ENCODE data around the gene RRP1.
A peak's percentile ranks its signal among the peaks of the same experiment; 100 is the strongest.

Gene RRP1

GRCh38 chr21:43846430-43846829, 57.1 kb downstream of the RRP1 start:
- DNase-seq = no peak

GRCh38 chr21:43847301-43847700, 57.9 kb downstream of the RRP1 start:
- DNase-seq = no peak

DNA sequence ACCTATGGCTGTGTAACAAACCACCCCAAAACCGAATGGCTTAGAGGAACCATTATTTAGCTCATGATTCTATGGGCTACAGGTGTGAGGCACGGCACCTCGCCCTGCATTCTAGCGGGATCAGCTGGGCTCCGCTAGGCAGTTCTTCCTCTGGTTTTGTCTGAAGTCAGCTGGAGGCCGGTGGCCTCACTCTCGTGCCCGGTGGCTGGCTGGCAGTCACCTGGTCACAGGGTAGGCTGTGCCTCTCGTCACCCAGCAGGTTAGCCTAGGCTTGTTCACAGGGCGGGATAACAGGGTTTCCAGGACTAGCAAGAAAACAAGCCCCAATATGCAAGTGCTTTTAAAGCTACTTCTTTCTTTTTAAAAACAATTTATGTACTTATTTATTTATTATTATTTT, 59.4 kb downstream of the RRP1 start:
- no peak for DNase-seq

GRCh38 chr21:43849532-43850299, 60.3 kb downstream of the RRP1 start:
- no peak for DNase-seq

DNA sequence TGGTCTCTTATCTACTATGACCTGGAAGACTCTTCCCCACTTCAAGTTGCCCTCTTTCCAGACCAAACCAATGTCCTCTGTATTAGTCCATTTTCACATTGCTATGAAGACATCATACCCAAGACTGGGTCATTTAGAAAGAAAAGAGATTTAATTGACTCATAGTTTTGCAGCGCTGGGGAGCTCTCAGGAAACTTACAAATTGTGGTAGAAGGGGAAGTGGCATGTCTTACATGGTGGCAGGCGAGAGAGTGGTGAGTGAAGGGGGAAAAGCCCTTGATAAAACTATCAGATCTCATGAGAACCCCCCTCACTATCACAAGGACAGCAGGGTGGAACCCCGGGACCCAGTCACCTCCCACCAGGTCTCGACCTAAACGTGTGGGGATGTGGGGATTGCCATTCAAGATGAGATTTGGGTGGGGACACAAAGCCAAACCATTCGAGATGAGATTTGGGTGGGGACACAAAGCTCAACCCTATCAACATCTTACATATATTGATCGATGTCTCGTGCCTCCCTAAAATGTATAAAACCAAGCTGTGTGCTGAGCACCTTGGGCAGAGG, 61.4 kb downstream of the RRP1 start:
- DNase-seq = no peak

GRCh38 chr21:43851593-43851992, 62.2 kb downstream of the RRP1 start:
- peak; percentile 46 for DNase-seq

DNA sequence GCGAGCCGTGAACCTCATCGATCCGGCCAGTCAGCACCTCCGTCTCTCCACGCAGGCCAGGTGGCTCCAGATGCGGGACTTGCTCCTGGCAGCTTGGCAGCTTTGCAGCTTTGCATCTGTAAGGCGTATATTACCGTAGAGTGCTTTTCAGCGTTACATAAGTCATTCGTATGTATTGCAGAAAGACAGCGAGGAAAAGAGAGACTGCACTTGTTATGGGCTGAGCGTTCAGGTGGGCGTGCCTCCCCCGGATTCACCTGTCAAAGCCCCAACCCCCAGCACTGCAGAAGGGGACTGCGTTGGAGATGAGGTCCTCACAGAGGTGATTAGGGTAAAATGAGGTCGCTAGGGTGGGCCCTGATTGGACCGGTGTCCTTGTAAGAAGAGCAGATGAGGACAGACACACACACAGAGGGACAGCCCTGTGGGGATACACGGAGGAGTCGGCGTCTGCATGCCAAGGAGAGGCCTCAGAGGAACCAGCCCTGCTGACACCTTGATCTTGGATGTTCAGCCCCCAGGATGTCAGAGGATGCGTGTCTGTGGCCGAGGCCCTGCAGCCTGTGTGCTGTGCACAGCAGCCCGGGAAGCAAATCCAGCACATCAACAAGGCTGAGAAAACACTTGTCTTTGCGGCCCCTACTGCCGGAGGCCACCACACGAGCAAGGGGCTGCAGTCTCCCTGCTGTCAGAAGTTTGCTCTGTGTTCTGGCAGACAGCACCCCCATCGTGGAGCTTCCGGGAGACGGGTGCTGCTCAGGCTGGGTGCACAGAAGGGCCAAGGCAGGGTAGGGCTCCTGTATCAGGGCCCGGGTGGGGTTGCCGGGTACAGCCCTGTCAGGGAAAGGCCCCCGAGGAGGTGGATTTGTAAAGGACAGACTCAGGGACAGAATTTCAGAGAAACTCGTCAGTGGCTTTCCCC, 64.7 kb downstream of the RRP1 start:
- no peak for DNase-seq

All from NCI-H1694 (cell line).